GM18519 (cell line): ENCODE results near the gene YIF1B.

Source experiments
- ATAC-seq: cut with Tn5 transposase; IDR thresholded peaks from one replicate; pipeline ENCODE4 v1.9.1; 2021; ENCODE audit warnings: mild to moderate bottlenecking, moderate library complexity; ENCODE audit not compliant: unreplicated experiment, low FRiP score

YIF1B gene

GRCh38 chr19:38307076-38307475 lies 8.7 kb downstream of the YIF1B start:
- ATAC-seq, result no peak

- no peak for ATAC-seq
Observed at GRCh38 chr19:38306236-38306635, 9.5 kb downstream of the YIF1B start.

- ATAC-seq, result no peak
Observed at GRCh38 chr19:38304866-38305429, 10.8 kb downstream of the YIF1B start.

GRCh38 chr19:38304352-38304865 lies 11.3 kb downstream of the YIF1B start:
- no peak for ATAC-seq

GRCh38 chr19:38303517-38304351 lies 12.0 kb downstream of the YIF1B start, which contains the start of gene C19orf33:
Gene C19orf33, plus strand, starts transcription at chr19:38304251. Its CDS starts 11 bp downstream, at chr19:38304262.
- ATAC-seq, result no peak

GRCh38 chr19:38298821-38299680 lies 16.7 kb downstream of the YIF1B start:
- ATAC-seq, result no peak

- ATAC-seq, result no peak
Observed at GRCh38 chr19:38294090-38294489, 21.7 kb downstream of the YIF1B start.

- no peak for ATAC-seq
Observed at GRCh38 chr19:38293281-38293680, 22.5 kb downstream of the YIF1B start.

- no peak for ATAC-seq
Observed at GRCh38 chr19:38291855-38292254, 23.9 kb downstream of the YIF1B start.

- ATAC-seq, result no peak
Observed at GRCh38 chr19:38290631-38291147, 25.1 kb downstream of the YIF1B start.

- no peak for ATAC-seq
Observed at GRCh38 chr19:38289955-38290354, 25.8 kb downstream of the YIF1B start.

- no peak for ATAC-seq
Observed at GRCh38 chr19:38288123-38288855, 27.5 kb downstream of the YIF1B start.

- no peak for ATAC-seq
Observed at GRCh38 chr19:38287604-38288003, 28.1 kb downstream of the YIF1B start.

GRCh38 chr19:38285567-38285966 lies 30.2 kb downstream of the YIF1B start:
- no peak for ATAC-seq

GRCh38 chr19:38284422-38284821 lies 31.3 kb downstream of the YIF1B start:
- ATAC-seq, result no peak

- ATAC-seq, result no peak
Observed at GRCh38 chr19:38283271-38283670, 32.5 kb downstream of the YIF1B start.

GRCh38 chr19:38281811-38282566 lies 33.8 kb downstream of the YIF1B start:
- no peak for ATAC-seq

- no peak for ATAC-seq
Observed at GRCh38 chr19:38280030-38280921, 35.5 kb downstream of the YIF1B start.
